Iris pigment epithelial cell (primary cell): ENCODE results near the gene NBEAL2.

Source experiments
- DNase-seq: peaks from one replicate; pipeline ENCODE4 v3.0.0-alpha.2; 2011; ENCODE audit warnings: low read depth

The NBEAL2 gene

GRCh38 chr3:46987743-46988401, 8.4 kb downstream of the NBEAL2 start:
- peak; percentile 47 for DNase-seq

- no peak for DNase-seq
Measured at GRCh38 chr3:46988616-46989015, 9.2 kb downstream of the NBEAL2 start.

GRCh38 chr3:46989146-46989810, 9.8 kb downstream of the NBEAL2 start:
- DNase-seq = no peak

- no peak for DNase-seq
Measured at GRCh38 chr3:46990573-46991374, 11.3 kb downstream of the NBEAL2 start.

GRCh38 chr3:46991406-46992165, 12.1 kb downstream of the NBEAL2 start:
- DNase-seq = no peak

- no peak for DNase-seq
Measured at GRCh38 chr3:46992231-46992630, 12.8 kb downstream of the NBEAL2 start.

- no peak for DNase-seq
Measured at GRCh38 chr3:46993292-46993691, 13.8 kb downstream of the NBEAL2 start.

- no peak for DNase-seq
Measured at GRCh38 chr3:46993986-46994385, 14.5 kb downstream of the NBEAL2 start.

- DNase-seq = no peak
Measured at GRCh38 chr3:46994801-46995731, 15.6 kb downstream of the NBEAL2 start.

- DNase-seq = no peak
Measured at GRCh38 chr3:46995901-46996562, 16.6 kb downstream of the NBEAL2 start.

GRCh38 chr3:46996689-46997452, 17.4 kb downstream of the NBEAL2 start:
- DNase-seq = no peak

- no peak for DNase-seq
Measured at GRCh38 chr3:46997453-46998091, 18.1 kb downstream of the NBEAL2 start.

GRCh38 chr3:46998121-46998851, 18.8 kb downstream of the NBEAL2 start:
- DNase-seq = peak; percentile 50

- DNase-seq = no peak
Measured at GRCh38 chr3:46998852-46999515, 19.5 kb downstream of the NBEAL2 start.

- DNase-seq = no peak
Measured at GRCh38 chr3:46999516-47000197, 20.2 kb downstream of the NBEAL2 start.

GRCh38 chr3:47000198-47000815, 20.8 kb downstream of the NBEAL2 start:
- no peak for DNase-seq
